Endothelial cell of umbilical vein (primary cell): ENCODE results near the gene CD247.

ENCODE experiments used
- CTCF ChIP-seq, 2 donors: IDR thresholded peaks; 1 replicate in 1 of 2; 2 replicates in 1 of 2; pipeline ENCODE4 v1.5.1; 2011; ENCODE audit warnings: low read length in 2 of 2, mild to moderate bottlenecking in 2 of 2, moderate library complexity in 2 of 2, control low read depth in 1 of 2, inconsistent platforms in 1 of 2, low read depth in 1 of 2; ENCODE audit not compliant: insufficient read depth in 1 of 2; ENCODE audit errors: extremely low read depth in 1 of 2
- EZH2 ChIP-seq: IDR thresholded peaks from 2 replicates; pipeline ENCODE4 v1.6.1; 2012; ENCODE audit warnings: borderline replicate concordance, low read depth, mild to moderate bottlenecking, moderate library complexity, low read length, inconsistent platforms; ENCODE audit not compliant: severe bottlenecking

- TF ChIP-seq EZH2 (no peak), CTCF (IDR thresholded peaks at IDR 0.05; ENCODE audit: extremely low read depth in 1 of 2, insufficient read depth in 1 of 2, low read depth in 1 of 2, low read length in 2 of 2) (no peak)
Measured at GRCh38 chr1:167524651-167525050, 6.3 kb upstream of the CD247 start.
